Activated naive CD8-positive, alpha-beta T cell treated with anti-CD3 and anti-CD28 coated beads for 36 hours (primary cell): ENCODE data around the gene GMPS. TPM values are rescaled to one million over a fixed set of nuclear protein-coding genes. Genes with fewer than 3 reads are reported as not detected.
"Not testable (repeated sequence)": the region's sequence is repeated elsewhere in the genome, so short reads cannot be mapped to it uniquely, and the experiment has no call there.

ENCODE experiments used
- DNase-seq: peaks from one replicate; pipeline ENCODE4 v3.0.0; 2021
- H3K27ac Mint-ChIP-seq: one replicate; pipeline ENCODE4 v1.8.0; 2022; ENCODE audit warnings: mild to moderate bottlenecking, moderate library complexity, mixed read lengths
- H3K27me3 Mint-ChIP-seq: one replicate; pipeline ENCODE4 v1.8.0; 2022; ENCODE audit warnings: mild to moderate bottlenecking, mixed read lengths
- H3K36me3 Mint-ChIP-seq: one replicate; pipeline ENCODE4 v1.8.0; 2021; ENCODE audit warnings: mild to moderate bottlenecking, mixed read lengths
- H3K4me1 Mint-ChIP-seq: one replicate; pipeline ENCODE4 v1.8.0; 2021; ENCODE audit warnings: mixed read lengths
- H3K4me3 Mint-ChIP-seq: one replicate; pipeline ENCODE4 v1.8.0; 2022; ENCODE audit warnings: mild to moderate bottlenecking, moderate library complexity, mixed read lengths
- H3K9me3 Mint-ChIP-seq: one replicate; pipeline ENCODE4 v1.8.0; 2022; ENCODE audit warnings: mixed read lengths
- total RNA-seq, 2 experiments: library from RNA; stranded (reverse); gene quantifications; one replicate each; pipeline ENCODE4 v1.2.3, GENCODE V29; 2021

Gene GMPS
- total RNA-seq = 100 to 1,000 TPM; 157 TPM

DNA sequence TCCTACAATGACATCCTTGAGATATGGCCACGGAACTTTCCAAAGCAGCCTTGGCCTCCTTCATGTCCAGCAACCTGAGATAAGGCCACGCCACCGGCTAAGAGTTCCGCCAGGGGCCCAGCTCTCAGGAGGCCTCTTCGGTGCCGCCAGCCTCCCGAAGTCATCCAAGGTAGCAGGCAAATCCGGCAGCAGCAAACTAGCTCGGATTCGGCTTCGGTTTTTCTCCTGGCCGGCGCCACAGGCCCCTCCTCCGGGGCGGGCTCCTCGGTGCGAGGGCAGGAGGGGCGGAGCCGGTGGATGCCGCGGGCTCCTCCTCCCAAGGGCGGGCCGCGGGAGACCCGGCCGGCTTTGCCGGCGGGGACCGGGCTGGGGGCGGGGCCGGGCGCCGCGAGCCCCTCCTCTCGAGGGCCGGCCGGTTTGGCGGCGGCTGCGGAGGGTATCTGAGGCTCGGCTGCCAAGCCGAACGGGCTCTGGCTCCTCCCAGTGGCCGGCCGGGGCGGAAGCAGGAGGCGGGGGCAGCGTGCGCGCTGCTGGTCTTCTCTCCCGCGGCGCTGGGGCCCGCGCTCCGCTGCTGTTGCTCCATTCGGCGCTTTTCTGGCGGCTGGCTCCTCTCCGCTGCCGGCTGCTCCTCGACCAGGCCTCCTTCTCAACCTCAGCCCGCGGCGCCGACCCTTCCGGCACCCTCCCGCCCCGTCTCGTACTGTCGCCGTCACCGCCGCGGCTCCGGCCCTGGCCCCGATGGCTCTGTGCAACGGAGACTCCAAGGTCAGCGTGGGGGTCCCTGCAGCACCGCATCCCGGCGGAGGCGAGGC is at the start of gene GMPS:
TSS of gene GMPS (plus strand) at position 518 of the 812 bp plus-strand sequence. CDS start at position 739, 221 bp downstream.
- peak; percentile 99 for DNase-seq
- Mint-ChIP-seq H3K27ac (peak within 1 kb of the TSS; percentile 91), H3K9me3 (no peaks in the 10 kb centered on the region), H3K4me1 (peaks cover 23% of the 10 kb centered on the region), H3K36me3 (peaks cover 10% of the 10 kb centered on the region), H3K4me3 (peak within 1 kb of the TSS; percentile 94), H3K27me3 (no peaks in the 10 kb centered on the region)

DNA sequence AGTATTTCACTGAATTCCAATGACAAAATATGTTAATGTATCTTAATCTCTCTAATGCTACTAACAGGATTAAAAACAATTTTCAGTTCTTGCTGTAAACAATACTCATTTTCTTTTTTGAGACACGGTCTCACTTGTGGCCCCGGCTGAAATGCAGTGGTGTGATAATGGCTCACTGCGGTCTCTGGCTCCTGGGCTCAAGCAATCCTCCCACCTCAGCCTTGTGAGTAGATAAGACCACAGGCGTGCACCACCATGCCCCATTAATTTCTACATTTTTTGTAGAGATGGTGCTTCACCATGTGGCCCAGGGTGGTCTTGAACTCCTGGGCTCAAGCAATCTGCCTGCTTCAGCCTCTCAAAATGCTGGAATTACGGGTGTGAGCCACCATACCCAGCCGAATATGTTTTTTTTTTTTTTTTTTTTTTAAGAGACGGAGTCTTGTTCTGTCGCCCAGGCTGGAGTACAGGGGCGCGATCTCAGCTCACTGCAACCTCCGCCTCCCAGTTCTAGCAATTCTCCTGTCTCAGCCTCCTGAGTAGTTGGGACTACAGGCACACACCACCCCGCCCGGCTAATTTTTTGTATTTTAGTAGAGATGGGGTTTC is 41.9 kb upstream of the GMPS start:
- not testable (repeated sequence) for H3K27ac Mint-ChIP-seq, H3K4me1 Mint-ChIP-seq, H3K36me3 Mint-ChIP-seq, H3K4me3 Mint-ChIP-seq, H3K9me3 Mint-ChIP-seq, H3K27me3 Mint-ChIP-seq, DNase-seq

DNA sequence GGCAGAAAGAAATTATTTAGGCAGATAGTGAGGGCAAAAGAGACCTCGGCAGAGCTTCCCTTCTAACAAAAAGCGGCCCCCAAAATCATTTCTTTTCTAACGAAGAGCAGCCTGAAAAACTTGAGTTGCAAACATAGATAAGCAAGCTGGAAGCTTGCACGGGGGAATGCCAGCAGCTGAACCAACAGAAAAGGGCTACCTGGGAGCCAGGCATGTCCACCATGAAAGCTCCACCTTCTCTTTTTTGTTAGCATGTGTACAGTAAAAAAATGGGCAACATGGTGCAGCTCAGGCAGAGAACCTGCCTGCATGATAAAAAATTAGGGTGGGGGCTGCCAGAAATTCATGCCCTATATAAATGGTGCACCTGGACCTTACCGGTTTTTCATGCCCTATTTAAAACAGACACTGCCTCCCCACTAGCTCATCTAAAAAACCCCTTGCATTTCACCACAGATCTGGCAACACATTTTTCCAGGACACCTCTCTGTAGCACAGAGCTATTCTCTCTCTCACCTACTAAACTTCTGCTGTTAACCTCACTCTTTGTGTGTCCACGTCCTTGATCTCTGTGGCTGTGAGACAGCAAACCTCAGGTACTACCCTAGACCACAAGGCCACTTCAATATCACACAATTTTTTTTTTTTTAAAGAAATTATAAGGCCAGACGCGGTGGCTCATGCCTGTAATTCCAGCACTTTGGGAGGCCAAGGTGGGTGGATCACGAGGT is 34.9 kb upstream of the GMPS start:
- Mint-ChIP-seq H3K27ac (no peak overlapping the region), H3K4me1 (peaks cover 5% of the 10 kb centered on the region), H3K36me3 (peaks cover 16% of the 10 kb centered on the region), H3K4me3 (no peak overlapping the region), H3K27me3 (no peaks in the 10 kb centered on the region), H3K9me3 (no peaks in the 10 kb centered on the region)
- no peak for DNase-seq

DNA sequence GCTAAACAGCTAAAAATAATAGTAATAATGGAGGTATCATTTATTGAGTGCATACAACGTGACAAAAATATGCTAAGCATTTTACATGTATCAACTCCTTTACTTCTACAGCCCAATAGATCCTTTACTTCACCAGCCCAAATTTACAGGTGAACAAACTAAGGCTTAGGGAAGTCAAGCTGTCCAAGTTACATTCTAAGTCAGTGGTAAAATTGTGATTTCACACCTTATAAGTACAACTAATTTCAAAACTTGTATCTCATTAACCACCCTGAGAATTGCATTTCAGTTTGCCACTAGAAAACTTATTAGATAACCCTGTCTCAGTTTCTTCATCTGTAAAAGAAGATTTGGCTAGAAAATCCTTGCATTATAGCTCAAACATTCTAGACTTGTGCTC is 26.9 kb upstream of the GMPS start:
- H3K9me3 Mint-ChIP-seq = no peaks in the 10 kb centered on the region
- H3K27me3 Mint-ChIP-seq = no peaks in the 10 kb centered on the region
- DNase-seq = no peak
- H3K36me3 Mint-ChIP-seq = peaks cover 8% of the 10 kb centered on the region
- H3K4me3 Mint-ChIP-seq = no peak overlapping the region
- H3K27ac Mint-ChIP-seq = no peak overlapping the region
- H3K4me1 Mint-ChIP-seq = peaks cover 29% of the 10 kb centered on the region

DNA sequence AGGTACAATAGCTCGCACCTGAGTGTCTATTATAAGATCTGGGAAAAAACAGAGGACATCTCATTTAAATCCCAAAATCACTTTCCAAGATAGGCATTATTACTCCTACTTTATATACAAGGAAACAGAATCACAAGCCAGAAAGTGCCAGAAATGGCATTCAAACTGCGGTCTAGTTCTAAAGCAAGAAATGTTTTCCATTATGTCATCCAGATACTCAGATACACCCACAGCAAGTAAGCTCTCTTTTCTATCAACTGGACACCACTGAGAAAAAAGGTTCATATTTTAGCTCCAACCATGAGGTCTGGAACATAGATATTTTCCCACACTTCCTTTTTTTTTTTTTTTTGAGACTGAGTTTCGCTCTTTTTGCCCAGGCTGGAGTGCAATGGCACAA is 24.3 kb upstream of the GMPS start:
- DNase-seq = no peak
- Mint-ChIP-seq H3K4me3 (peak overlapping the region; percentile 6), H3K9me3 (no peaks in the 10 kb centered on the region), H3K27ac (no peak overlapping the region), H3K36me3 (peaks cover 12% of the 10 kb centered on the region), H3K4me1 (peaks cover 43% of the 10 kb centered on the region), H3K27me3 (no peaks in the 10 kb centered on the region)

DNA sequence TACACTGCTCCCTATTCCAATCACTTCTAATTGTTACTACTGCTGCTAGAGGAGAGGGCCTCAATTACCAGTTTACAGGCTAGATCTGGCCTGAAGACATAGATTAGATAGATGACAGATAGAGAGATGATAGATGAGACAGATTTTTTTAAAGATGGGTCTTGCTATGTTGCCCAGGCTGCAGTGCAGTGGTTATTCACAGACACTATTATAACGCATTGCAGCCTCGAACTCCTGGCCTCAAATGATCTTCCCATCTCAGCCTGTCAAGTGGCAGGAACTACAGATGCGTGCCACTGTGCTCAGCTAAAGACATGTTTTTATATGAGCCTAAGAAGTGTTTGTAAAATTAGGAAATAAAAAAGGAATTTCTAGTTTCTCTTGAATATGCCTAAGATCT is 22.5 kb upstream of the GMPS start:
- H3K4me3 Mint-ChIP-seq = no peak overlapping the region

DNA sequence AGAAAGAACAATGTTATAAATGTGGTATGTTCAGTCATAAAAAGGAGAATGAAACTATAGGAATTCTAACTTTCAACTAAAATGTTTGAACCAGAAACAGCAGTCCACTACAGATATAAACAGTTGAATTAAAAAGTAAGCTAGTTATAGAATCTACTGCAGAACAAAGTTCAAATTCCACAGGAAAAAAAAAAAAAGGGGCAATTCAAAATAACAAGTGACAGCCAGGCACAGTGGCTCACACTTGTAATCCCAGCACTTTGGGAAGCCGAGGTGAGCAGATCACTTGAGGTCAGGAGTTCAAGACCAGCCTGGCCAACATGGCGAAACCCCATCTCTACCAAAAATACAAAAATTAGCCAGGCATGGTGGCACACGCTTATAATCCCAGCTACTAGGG is 21.0 kb upstream of the GMPS start:
- Mint-ChIP-seq H3K36me3 (peaks cover 32% of the 10 kb centered on the region), H3K4me1 (peaks cover 42% of the 10 kb centered on the region), H3K4me3 (peak overlapping the region; percentile 2)
- not testable (repeated sequence) for H3K27me3 Mint-ChIP-seq, H3K27ac Mint-ChIP-seq, DNase-seq, H3K9me3 Mint-ChIP-seq

More for the DNA sequence above, 22.5 kb upstream of the GMPS start:
- Mint-ChIP-seq H3K27me3 (no peaks in the 10 kb centered on the region), H3K4me1 (peaks cover 53% of the 10 kb centered on the region), H3K9me3 (no peaks in the 10 kb centered on the region), H3K27ac (no peak overlapping the region), H3K36me3 (peaks cover 27% of the 10 kb centered on the region)
- DNase-seq = no peak

DNA sequence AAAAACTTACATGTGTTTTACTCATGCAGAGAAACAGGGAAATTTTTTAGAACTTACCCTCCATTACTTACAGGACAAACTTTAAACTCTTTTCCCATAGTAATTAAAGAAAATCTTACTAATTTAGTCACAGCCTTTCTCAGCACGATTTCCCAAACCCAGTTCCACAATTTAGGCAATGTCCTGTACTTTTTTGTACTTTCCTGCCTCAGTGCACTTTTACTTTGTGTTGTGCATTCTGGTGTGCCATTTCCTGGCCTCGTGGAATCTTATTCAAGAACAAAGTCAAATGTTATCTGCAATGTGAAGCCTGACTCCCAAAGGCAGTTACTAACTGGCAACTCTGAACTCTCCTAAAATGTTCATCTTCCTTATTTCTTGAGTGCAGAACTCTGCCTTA is 18.1 kb upstream of the GMPS start:
- DNase-seq = no peak
- H3K4me1 Mint-ChIP-seq = peaks cover 37% of the 10 kb centered on the region
- no peaks in the 10 kb centered on the region for H3K27me3 Mint-ChIP-seq
- H3K36me3 Mint-ChIP-seq = peaks cover 34% of the 10 kb centered on the region
- H3K4me3 Mint-ChIP-seq = peak overlapping the region; percentile 97
- peak overlapping the region; percentile 10 for H3K27ac Mint-ChIP-seq
- no peaks in the 10 kb centered on the region for H3K9me3 Mint-ChIP-seq

DNA sequence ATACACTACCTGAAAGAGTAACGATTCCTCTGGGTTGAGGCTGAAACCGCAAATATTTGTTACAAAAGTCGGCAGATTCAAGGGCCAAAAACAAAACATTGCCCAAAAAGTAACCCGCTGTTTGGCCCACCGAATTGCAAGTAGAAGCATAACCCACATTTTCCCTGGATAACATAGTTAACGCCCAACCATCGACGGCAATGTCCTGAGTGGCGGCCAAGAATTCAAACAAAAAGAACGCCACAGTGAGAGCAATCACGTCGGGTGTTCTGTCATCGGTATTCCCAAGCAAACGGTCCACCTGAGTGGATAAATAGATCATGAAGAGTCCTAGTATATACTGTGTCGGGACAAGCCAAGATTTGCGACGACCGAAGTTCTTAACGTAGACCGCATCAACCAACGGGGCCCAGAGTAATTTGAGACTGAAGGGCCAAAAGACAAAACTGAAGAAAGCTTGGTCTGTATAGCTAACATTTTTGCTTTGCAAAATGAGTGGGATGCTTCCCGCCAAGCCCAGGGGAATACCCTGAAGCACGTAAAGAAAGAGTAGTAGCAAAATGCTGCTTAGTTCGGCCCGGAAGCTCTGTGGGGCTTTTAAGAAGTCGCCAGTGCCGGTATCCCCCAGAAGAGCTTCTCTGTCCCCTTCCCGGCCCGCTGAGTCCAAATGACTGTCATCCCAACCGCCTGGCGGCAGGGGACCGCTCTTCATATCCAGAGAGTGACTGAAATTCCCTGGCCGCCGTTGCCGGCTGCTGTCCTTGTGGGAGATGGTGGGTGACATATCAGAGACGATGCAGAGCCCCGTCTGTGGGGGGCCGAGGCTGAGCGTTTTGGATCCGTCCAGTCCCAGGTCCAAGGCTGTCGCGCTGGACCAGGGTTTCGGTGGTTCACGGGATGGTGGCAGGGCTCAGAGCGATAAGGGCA is 17.0 kb upstream of the GMPS start:
- no peaks in the 10 kb centered on the region for H3K27me3 Mint-ChIP-seq
- H3K27ac Mint-ChIP-seq = peak overlapping the region; percentile 99
- DNase-seq = peak; percentile 32
- no peaks in the 10 kb centered on the region for H3K9me3 Mint-ChIP-seq
- peaks cover 37% of the 10 kb centered on the region for H3K4me1 Mint-ChIP-seq
- H3K4me3 Mint-ChIP-seq = peak overlapping the region; percentile 97
- H3K36me3 Mint-ChIP-seq = peaks cover 30% of the 10 kb centered on the region

DNA sequence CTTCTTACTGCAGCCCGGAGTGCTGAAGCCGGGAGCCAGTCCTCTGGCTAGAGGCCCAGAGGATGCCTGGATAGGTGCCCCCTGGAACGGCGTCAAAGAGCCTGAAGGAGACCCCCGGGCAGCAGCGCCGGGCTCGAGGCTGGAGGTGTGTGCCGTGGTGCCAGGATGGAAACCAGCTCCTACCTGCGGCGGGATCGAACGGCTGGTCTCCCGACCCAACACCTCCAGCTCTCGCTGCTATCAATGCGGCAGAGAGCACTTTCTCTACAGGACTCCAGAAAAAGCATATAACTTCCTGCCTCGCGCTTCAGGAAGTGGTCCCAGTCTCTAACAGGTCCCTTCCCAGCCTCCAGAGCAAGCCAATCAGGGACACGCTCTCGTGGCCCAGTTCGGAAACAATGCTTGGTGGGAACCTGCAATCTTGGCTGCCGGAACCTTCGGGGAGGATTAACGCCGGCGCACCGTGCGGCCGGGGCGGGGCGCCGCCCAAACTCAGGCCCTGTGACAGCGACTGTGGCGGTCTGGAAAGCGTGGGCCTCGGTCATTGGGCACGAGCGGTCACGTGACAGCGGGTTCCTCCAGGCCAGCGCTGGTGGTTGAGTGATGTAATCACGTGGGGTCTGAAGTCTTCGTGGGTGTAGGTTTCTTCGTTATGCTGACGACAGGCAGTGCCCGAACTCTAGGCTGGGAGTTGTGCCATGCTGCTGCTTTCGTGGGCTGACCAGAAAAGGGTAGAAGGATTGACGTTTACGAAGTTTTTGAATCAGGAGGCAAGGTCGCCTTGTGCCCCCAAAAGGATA is 16.1 kb upstream of the GMPS start, which contains the start of gene SLC33A1:
TSS of gene SLC33A1 (minus strand) at position 287 of the 800 bp plus-strand sequence. CDS start 430 bp downstream, outside the sequence.
- H3K27ac Mint-ChIP-seq = peak within 1 kb of the TSS; percentile 99
- H3K9me3 Mint-ChIP-seq = no peaks in the 10 kb centered on the region
- H3K27me3 Mint-ChIP-seq = no peaks in the 10 kb centered on the region
- DNase-seq = peak; percentile 99
- H3K4me1 Mint-ChIP-seq = peaks cover 33% of the 10 kb centered on the region
- peak within 1 kb of the TSS; percentile 97 for H3K4me3 Mint-ChIP-seq
- peaks cover 30% of the 10 kb centered on the region for H3K36me3 Mint-ChIP-seq

DNA sequence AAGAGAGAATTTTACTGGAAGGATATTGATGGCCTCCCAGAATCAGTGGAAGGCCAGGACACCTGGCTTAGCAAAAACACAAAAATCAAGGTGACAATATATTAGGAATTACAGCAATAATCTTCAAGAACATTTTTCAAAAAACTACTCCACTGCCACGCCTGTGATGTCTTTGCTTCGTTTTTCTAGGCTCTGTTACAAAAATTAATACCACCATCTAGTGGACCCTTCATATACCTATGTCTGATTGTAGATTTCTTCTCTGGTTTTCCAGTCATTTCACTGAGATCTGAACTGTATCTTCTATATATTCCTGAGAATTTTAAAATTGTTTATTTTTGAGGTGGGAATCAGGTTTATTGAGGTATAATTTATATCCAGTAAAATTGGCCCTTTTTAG is 10.6 kb upstream of the GMPS start:
- no peak overlapping the region for H3K27ac Mint-ChIP-seq
- H3K36me3 Mint-ChIP-seq = peaks cover 4% of the 10 kb centered on the region
- H3K4me3 Mint-ChIP-seq = no peak overlapping the region
- no peak for DNase-seq
- H3K27me3 Mint-ChIP-seq = no peaks in the 10 kb centered on the region
- peaks cover 29% of the 10 kb centered on the region for H3K4me1 Mint-ChIP-seq
- H3K9me3 Mint-ChIP-seq = no peaks in the 10 kb centered on the region

DNA sequence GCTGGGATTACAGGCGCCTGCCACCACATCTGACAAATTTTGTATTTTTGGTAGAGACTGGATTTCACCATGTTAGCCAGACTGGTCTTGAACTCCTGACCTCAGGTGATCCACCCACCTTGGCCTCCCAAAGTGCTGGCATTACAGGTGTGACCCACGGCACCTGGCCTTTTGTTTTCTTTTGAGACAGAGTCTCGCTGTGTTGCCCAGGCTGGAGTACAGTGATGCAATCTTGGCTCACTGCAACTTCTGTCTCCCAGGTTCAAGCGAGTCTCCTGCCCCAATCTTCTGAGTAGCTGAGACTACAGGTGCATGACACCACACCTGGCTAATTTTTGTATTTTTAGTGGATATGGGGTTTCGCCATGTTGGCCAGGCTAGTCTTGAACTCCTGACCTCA is 10.0 kb upstream of the GMPS start:
- DNase-seq, H3K27ac Mint-ChIP-seq, H3K27me3 Mint-ChIP-seq, H3K36me3 Mint-ChIP-seq, H3K4me3 Mint-ChIP-seq, H3K9me3 Mint-ChIP-seq: not testable (repeated sequence)
- peaks cover 27% of the 10 kb centered on the region for H3K4me1 Mint-ChIP-seq

DNA sequence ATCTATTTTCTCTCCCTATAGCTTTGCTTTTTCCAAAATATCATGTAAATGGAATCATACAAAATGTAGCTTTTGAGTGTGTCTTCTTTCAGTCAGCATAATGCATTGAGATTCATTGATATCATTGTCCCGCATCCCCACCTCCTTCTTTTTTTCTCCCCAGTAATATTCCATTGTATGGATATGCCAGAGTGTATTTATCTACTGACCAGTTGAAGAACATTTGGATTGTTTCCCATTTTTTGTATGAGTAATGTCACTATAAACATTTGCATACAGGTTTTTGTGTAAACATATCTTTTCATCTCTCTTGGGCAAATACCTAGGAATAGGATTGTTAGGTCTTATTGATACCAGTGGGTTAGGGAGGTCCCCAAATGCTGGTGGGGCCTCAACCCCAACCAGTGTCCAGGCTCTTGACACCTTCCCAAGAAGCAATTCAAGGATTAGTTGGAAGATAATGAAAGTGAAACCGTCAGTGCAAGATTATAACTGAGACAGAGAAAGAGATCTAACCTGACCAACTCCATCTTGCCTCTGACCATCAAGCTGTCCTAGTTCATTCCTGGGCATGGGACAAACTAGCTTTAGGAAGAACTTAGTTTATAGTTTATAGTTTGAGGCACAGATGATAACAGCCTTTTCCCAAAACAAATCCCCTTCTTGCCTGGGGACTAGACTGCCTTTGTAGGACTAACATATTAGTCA is 8.8 kb upstream of the GMPS start:
- no peaks in the 10 kb centered on the region for H3K9me3 Mint-ChIP-seq
- peaks cover 3% of the 10 kb centered on the region for H3K36me3 Mint-ChIP-seq
- no peak for DNase-seq
- H3K27ac Mint-ChIP-seq = peak overlapping the region; percentile 79
- no peak overlapping the region for H3K4me3 Mint-ChIP-seq
- peaks cover 27% of the 10 kb centered on the region for H3K4me1 Mint-ChIP-seq
- H3K27me3 Mint-ChIP-seq = no peaks in the 10 kb centered on the region
